Measurements from ENCODE around the gene HSBP1.

GRCh38 chr16:83793179-83793578, 14.6 kb upstream of the HSBP1 start:
- TF ChIP-seq CTCF (conservative IDR thresholded peaks at IDR 0.05; ENCODE audit: low read length) (no peak), EZH2phosphoT487 (IDR thresholded peaks at IDR 0.05; ENCODE audit: borderline replicate concordance) (no peak)
